K562 (cell line): ENCODE measurements around the gene IFITM2. TPM values are rescaled to one million over a fixed set of nuclear protein-coding genes. Genes with fewer than 3 reads are reported as not detected.

Source experiments
- ARID4B ChIP-seq: sonication (generic); formaldehyde crosslinking; IDR thresholded peaks from 2 replicates; pipeline ENCODE4 v1.8.0; 2022; ENCODE audit warnings: mild to moderate bottlenecking, missing genetic modification reagents
- ATF7 ChIP-seq: fragments of 450-650 bp; IDR thresholded peaks from 2 replicates; pipeline ENCODE4 v1.7.1; 2014; ENCODE audit warnings: mild to moderate bottlenecking, moderate library complexity
- CCNT2 ChIP-seq: IDR thresholded peaks from 2 replicates; pipeline ENCODE4 v1.6.1; 2011; ENCODE audit warnings: borderline replicate concordance, low read depth, mild to moderate bottlenecking, moderate library complexity, mixed read lengths, low read length; ENCODE audit not compliant: insufficient read length; ENCODE audit errors: extremely low read depth
- CXXC5 ChIP-seq: fragments of 250-450 bp; sonication (Bioruptor Pico); IDR thresholded peaks from 2 replicates; pipeline ENCODE4 v1.8.0; 2022; ENCODE audit warnings: inconsistent platforms, mild to moderate bottlenecking, moderate library complexity
- EP400 ChIP-seq: fragments of 450-650 bp; IDR thresholded peaks from 2 replicates; pipeline ENCODE4 v1.6.1; 2017; ENCODE audit warnings: antibody characterized with exemption, mild to moderate bottlenecking, moderate library complexity
- FOXK1 ChIP-seq: sonication (generic); formaldehyde crosslinking; IDR thresholded peaks from 2 replicates; pipeline ENCODE4 v1.8.0; 2022; ENCODE audit warnings: missing genetic modification reagents, mild to moderate bottlenecking, borderline replicate concordance
- ILF3 ChIP-seq: fragments of 450-650 bp; IDR thresholded peaks from 2 replicates; pipeline ENCODE4 v1.6.1; 2018; ENCODE audit warnings: antibody characterized with exemption, mild to moderate bottlenecking, moderate library complexity, borderline replicate concordance
- NFATC3 ChIP-seq: fragments of 450-650 bp; IDR thresholded peaks from 2 replicates; pipeline ENCODE4 v1.6.1; 2017; ENCODE audit warnings: mild to moderate bottlenecking
- PCBP1 ChIP-seq: fragments of 200-400 bp; formaldehyde crosslinking; IDR thresholded peaks from 2 replicates; pipeline ENCODE4 v1.6.1; 2018; ENCODE audit warnings: mild to moderate bottlenecking, low read depth, low read length; ENCODE audit not compliant: poor library complexity, severe bottlenecking
- PHB ChIP-seq: fragments of 250-450 bp; sonication (Bioruptor Pico); IDR thresholded peaks from 2 replicates; pipeline ENCODE4 v1.5.0; 2021
- PHF8 ChIP-seq: fragments of 200-600 bp; sonication (generic); IDR thresholded peaks from 2 replicates; pipeline ENCODE4 v1.6.1; 2012; ENCODE audit warnings: mixed run types, mild to moderate bottlenecking, inconsistent platforms, low read length, moderate library complexity, borderline replicate concordance
- PHTF2 ChIP-seq: fragments of 250-450 bp; sonication (Bioruptor Pico); IDR thresholded peaks from 2 replicates; pipeline ENCODE4 v1.5.0; 2021; ENCODE audit warnings: mild to moderate bottlenecking
- POLR3G ChIP-seq: IDR thresholded peaks from 2 replicates; pipeline ENCODE4 v1.6.1; 2011; ENCODE audit not compliant: insufficient read length, insufficient replicate concordance; ENCODE audit errors: extremely low read depth
- TFAP4 ChIP-seq: sonication (generic); formaldehyde crosslinking; IDR thresholded peaks from 2 replicates; pipeline ENCODE4 v1.8.0; 2022; ENCODE audit warnings: missing genetic modification reagents, mild to moderate bottlenecking, moderate library complexity, borderline replicate concordance
- ZFX ChIP-seq: sonication (generic); formaldehyde crosslinking; IDR thresholded peaks from 2 replicates; pipeline ENCODE4 v1.8.0; 2022; ENCODE audit warnings: mild to moderate bottlenecking, missing genetic modification reagents, moderate library complexity
- ZKSCAN8 ChIP-seq: fragments of 200-800 bp; sonication (Bioruptor generic); IDR thresholded peaks from 2 replicates; pipeline ENCODE4 v1.6.1; 2016; ENCODE audit warnings: missing genetic modification characterization, missing compliant biosample characterization
- ZNF12 ChIP-seq: sonication (generic); formaldehyde crosslinking; IDR thresholded peaks from 2 replicates; pipeline ENCODE4 v1.4.0; 2020; ENCODE audit warnings: mild to moderate bottlenecking, missing genetic modification reagents
- ZNF263 ChIP-seq: sonication (generic); formaldehyde crosslinking; IDR thresholded peaks from 2 replicates; pipeline ENCODE4 v1.8.0; 2022; ENCODE audit warnings: mild to moderate bottlenecking, missing genetic modification reagents, borderline replicate concordance
- ZNF644 ChIP-seq: fragments of 200-800 bp; sonication (Bioruptor generic); IDR thresholded peaks from 2 replicates; pipeline ENCODE4 v1.6.1; 2016; ENCODE audit warnings: low read depth, missing genetic modification characterization, missing compliant biosample characterization
- ZNF740 ChIP-seq, 3 experiments: fragments of 200-800 bp in 1 of 3; sonication (Bioruptor generic) in 1 of 3; sonication (generic) in 1 of 3; formaldehyde crosslinking in 1 of 3; IDR thresholded peaks; 2 replicates each; pipeline versions ENCODE4 v1.6.1 to v1.8.0; 2016 to 2022; ENCODE audit warnings: mild to moderate bottlenecking in 2 of 3, missing compliant biosample characterization in 2 of 3, missing genetic modification characterization in 2 of 3, missing genetic modification reagents in 1 of 3
- ZNF75A ChIP-seq: fragments of 450-650 bp; formaldehyde crosslinking; IDR thresholded peaks from 2 replicates; pipeline ENCODE4 v1.4.0; 2020; ENCODE audit warnings: mild to moderate bottlenecking
- ZNF79 ChIP-seq: fragments of 250-450 bp; sonication (Bioruptor Pico); IDR thresholded peaks from 2 replicates; pipeline ENCODE4 v1.4.0; 2020; ENCODE audit warnings: low read depth, mild to moderate bottlenecking, moderate library complexity
- polyA plus RNA-seq, 8 experiments: library from polyadenylated mRNA; depleted of rRNA in 4 of 8; stranded (reverse) in 5 of 8; unstranded in 3 of 8; fragments of >200 nt; fragmentation: Nextera tagmentation in 2 of 8; fragmentation: Illumina TruSeq in 1 of 8; extraction: Ambion mirVana in 2 of 8; extraction: Trizol in 1 of 8; gene quantifications; 2 replicates each; pipeline versions ENCODE4 v1.2.1 to v1.2.3, GENCODE V29; 2011 to 2014; ENCODE audit warnings: inconsistent platforms in 1 of 8, missing spikeins in 1 of 8
- total RNA-seq, 7 experiments: library from RNA; depleted of rRNA in 6 of 7; stranded (reverse); fragments of >200 nt in 6 of 7; fragmentation: Illumina TruSeq in 2 of 7; extraction: Trizol in 2 of 7; gene quantifications; 2 replicates each; pipeline versions ENCODE4 v1.2.1 to v1.2.3, GENCODE V29; 2011 to 2021; ENCODE audit warnings: low replicate concordance in 1 of 7

Gene IFITM2
- total and polyA plus RNA-seq, 9 of the 15 experiments (the other 6 are each of a cell fraction or from before 2014, with no cell fraction given) = 52.8 to 4,872 (median 356) TPM

GRCh38 chr11:287821-288477 lies 19.7 kb upstream of the IFITM2 start (continued):
- no peak for TF ChIP-seq PHF8
- TF ChIP-seq PCBP1 = no peak
- TF ChIP-seq NFATC3 = no peak
- TF ChIP-seq EP400 = peak; percentile 54; the same call in 1 of the 2 replicates
- TF ChIP-seq ZNF263 (CRISPR knock-in tag) = peak; percentile 60
- TF ChIP-seq ATF7 = peak; percentile 22; the same call in 1 of the 2 replicates
- peak; percentile 82; the same call in 1 of the 2 replicates for TF ChIP-seq FOXK1 (CRISPR knock-in tag)
- TF ChIP-seq CCNT2 = peak; percentile 51
- TF ChIP-seq PHTF2 (CRISPR knock-in tag) = peak; percentile 26; the same call in 1 of the 2 replicates
- 0 out of 2 replicates have a peak, but pooled peaks have one; percentile 13 for TF ChIP-seq PHB (CRISPR knock-in tag)
- peak; percentile 82 for TF ChIP-seq ZFX (CRISPR knock-in tag)
- TF ChIP-seq TFAP4 (CRISPR knock-in tag) = no peak
- TF ChIP-seq CXXC5 = peak; percentile 13; the same call in 1 of the 2 replicates
- no peak for TF ChIP-seq ZNF644 (tag)
- no peak for TF ChIP-seq ZNF12 (CRISPR knock-in tag)
- TF ChIP-seq ARID4B = peak; percentile 59
- no peak for TF ChIP-seq ZNF75A
- no peak for TF ChIP-seq ZNF740 (CRISPR knock-in tag; IDR thresholded peaks at IDR 0.05)
- no peak for TF ChIP-seq ZNF740 (tag; IDR thresholded peaks at IDR 0.05)
- TF ChIP-seq POLR3G = no peak
- no peak for TF ChIP-seq ZKSCAN8 (CRISPR knock-in tag)
- no peak for TF ChIP-seq ILF3
- TF ChIP-seq ZNF79 (CRISPR knock-in tag) = no peak
